H1 (cell line): ENCODE data around the gene RAB5A. TPM values are rescaled to one million over a fixed set of nuclear protein-coding genes. Genes with fewer than 3 reads are reported as not detected.

Experiments used
- ATF2 ChIP-seq: IDR thresholded peaks from 2 replicates; pipeline ENCODE4 v1.6.1; 2012; ENCODE audit warnings: low read length, inconsistent platforms
- polyA plus RNA-seq, 7 experiments: library from polyadenylated mRNA; depleted of rRNA in 3 of 7; stranded (reverse) in 5 of 7; unstranded in 2 of 7; fragments of >200 nt in 5 of 7; fragments of 200-250 nt in 2 of 7; gene quantifications; 1 replicate in 5 of 7; 2 replicates in 1 of 7; 4 replicates in 1 of 7; pipeline versions ENCODE4 v1.2.1 to v1.2.3, GENCODE V29; 2011 to 2013; ENCODE audit warnings: missing spikeins in 2 of 7, mixed read lengths in 2 of 7
- total RNA-seq: library from RNA; stranded (reverse); fragmentation: NEBNext Ultra II Directional; extraction: Animal tissue kit (Norgen Biotek cat#: 25700); gene quantifications from 2 replicates; pipeline ENCODE4 v1.2.1, GENCODE V29; 2021

Gene RAB5A
- total and polyA plus RNA-seq, 2 of the 8 experiments (the other 6 are each of a cell fraction or from before 2014, with no cell fraction given), result 22.4 to 77.7 TPM

DNA sequence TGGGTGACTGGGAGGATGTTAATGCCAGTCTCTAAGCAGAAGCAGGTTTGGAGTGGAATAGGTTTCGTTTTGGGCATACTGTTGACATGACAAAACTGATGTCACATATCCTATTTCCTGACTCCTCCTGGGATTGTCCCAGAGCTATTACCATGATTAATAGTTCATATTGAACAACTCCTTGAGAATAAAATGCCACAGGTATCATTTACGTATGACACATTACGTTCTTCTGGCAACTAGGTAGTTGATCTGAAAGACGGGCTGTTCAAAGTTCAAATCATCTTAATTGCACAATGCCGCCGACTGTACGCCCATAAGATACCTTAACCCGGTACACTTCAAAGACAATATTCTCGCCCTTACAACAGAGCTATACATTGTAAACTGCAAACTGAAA is 1.4 kb upstream of the RAB5A start (continued):
- TF ChIP-seq ATF2, result no peak
